ENCODE measurements around the gene DSCAM. TPM values are rescaled to one million over a fixed set of nuclear protein-coding genes. Genes with fewer than 3 reads are reported as not detected.

DSCAM gene
- total and polyA plus RNA-seq, 2 donors (not counting 1 experiment from before 2014, with no cell fraction given) = not detected

- no peak for TF ChIP-seq EZH2 (IDR thresholded peaks at IDR 0.05; ENCODE audit: borderline replicate concordance, insufficient read depth, low read depth, low read length, poor library complexity, severe bottlenecking)
- TF ChIP-seq, protein P1, sequence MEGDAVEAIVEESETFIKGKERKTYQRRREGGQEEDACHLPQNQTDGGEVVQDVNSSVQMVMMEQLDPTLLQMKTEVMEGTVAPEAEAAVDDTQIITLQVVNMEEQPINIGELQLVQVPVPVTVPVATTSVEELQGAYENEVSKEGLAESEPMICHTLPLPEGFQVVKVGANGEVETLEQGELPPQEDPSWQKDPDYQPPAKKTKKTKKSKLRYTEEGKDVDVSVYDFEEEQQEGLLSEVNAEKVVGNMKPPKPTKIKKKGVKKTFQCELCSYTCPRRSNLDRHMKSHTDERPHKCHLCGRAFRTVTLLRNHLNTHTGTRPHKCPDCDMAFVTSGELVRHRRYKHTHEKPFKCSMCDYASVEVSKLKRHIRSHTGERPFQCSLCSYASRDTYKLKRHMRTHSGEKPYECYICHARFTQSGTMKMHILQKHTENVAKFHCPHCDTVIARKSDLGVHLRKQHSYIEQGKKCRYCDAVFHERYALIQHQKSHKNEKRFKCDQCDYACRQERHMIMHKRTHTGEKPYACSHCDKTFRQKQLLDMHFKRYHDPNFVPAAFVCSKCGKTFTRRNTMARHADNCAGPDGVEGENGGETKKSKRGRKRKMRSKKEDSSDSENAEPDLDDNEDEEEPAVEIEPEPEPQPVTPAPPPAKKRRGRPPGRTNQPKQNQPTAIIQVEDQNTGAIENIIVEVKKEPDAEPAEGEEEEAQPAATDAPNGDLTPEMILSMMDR (IDR thresholded peaks at IDR 0.05) = no peak
- H3K27ac Mint-ChIP-seq = no peak overlapping the region
- Histone ChIP-seq H3K79me2 (ENCODE audit: control insufficient read depth, insufficient read depth, low read length) (no peaks in the 10 kb centered on the region), H4K20me1 (ENCODE audit: control insufficient read depth, insufficient read depth, low read length, poor library complexity, severe bottlenecking) (no peaks in the 10 kb centered on the region), H3K27me3 (replicated peaks in 1 of 4; ENCODE audit: control extremely low read depth in 1 of 4, control insufficient read depth in 3 of 4, insufficient read depth in 4 of 4, low read length in 3 of 4) (no peaks in the 10 kb centered on the region), H3K4me1 (ENCODE audit: control insufficient read depth in 2 of 2, insufficient read depth in 2 of 2, low read length in 2 of 2) (no peaks in the 10 kb centered on the region), H3K9me3 (ENCODE audit: control extremely low read depth in 1 of 3, control insufficient read depth in 2 of 3, insufficient read depth in 1 of 3, low read length in 2 of 3) (peaks cover 0 to 20% (median 0%) of the 10 kb centered on the region in 3 donors), H3K4me3 (ENCODE audit: control extremely low read depth in 1 of 5, extremely low read depth in 1 of 5, insufficient read depth in 1 of 5, low read depth in 2 of 5, low read length in 4 of 5) (no peak overlapping the region), H2AFZ (ENCODE audit: insufficient read depth, low read depth, low read length, poor library complexity, severe bottlenecking) (no peak overlapping the region), H3K9ac (ENCODE audit: low read length) (no peak overlapping the region), H3K4me2 (replicated peaks; ENCODE audit: low read depth, low read length, poor library complexity, severe bottlenecking) (no peak overlapping the region), H3K36me3 (replicated peaks in 1 of 2; ENCODE audit: control extremely low read depth in 1 of 2, control insufficient read depth in 1 of 2, extremely low read depth in 1 of 2, insufficient read depth in 2 of 2, low read length in 1 of 2) (no peaks in the 10 kb centered on the region), H3K27ac (ENCODE audit: low read length in 2 of 2) (no peak overlapping the region)
- CTCF ChIA-PET = no interaction called here
- ATAC-seq (ENCODE audit: low read depth) (no peak), DNase-seq (no peak)
- POLR2A ChIA-PET = no interaction called here
- intact Hi-C loops (cut with micrococcal nuclease) = no loop called here
- H3K4me3 Mint-ChIP-seq = no peak overlapping the region
- no peaks in the 10 kb centered on the region for H3K9me3 Mint-ChIP-seq (ENCODE audit: insufficient read depth)
- H3K27me3 Mint-ChIP-seq = no peaks in the 10 kb centered on the region
- WGBS (ENCODE audit: insufficient coverage) = 35% methylated on average over 2 of the region's 9 CpGs
- H3K4me1 Mint-ChIP-seq = no peaks in the 10 kb centered on the region
Measured at GRCh38 chr21:40615505-40616376, 231.2 kb downstream of the DSCAM start.

GRCh38 chr21:40613546-40614030 lies 233.4 kb downstream of the DSCAM start:
- Histone ChIP-seq H3K4me3 (ENCODE audit: control extremely low read depth in 1 of 5, extremely low read depth in 1 of 5, insufficient read depth in 1 of 5, low read depth in 2 of 5, low read length in 4 of 5) (no peak overlapping the region), H3K27me3 (replicated peaks in 1 of 4; ENCODE audit: control extremely low read depth in 1 of 4, control insufficient read depth in 3 of 4, insufficient read depth in 4 of 4, low read length in 3 of 4) (no peaks in the 10 kb centered on the region), H3K27ac (ENCODE audit: low read length in 2 of 2) (no peak overlapping the region), H3K36me3 (replicated peaks in 1 of 2; ENCODE audit: control extremely low read depth in 1 of 2, control insufficient read depth in 1 of 2, extremely low read depth in 1 of 2, insufficient read depth in 2 of 2, low read length in 1 of 2) (no peaks in the 10 kb centered on the region), H3K79me2 (ENCODE audit: control insufficient read depth, insufficient read depth, low read length) (no peaks in the 10 kb centered on the region), H3K4me1 (ENCODE audit: control insufficient read depth in 2 of 2, insufficient read depth in 2 of 2, low read length in 2 of 2) (no peaks in the 10 kb centered on the region), H4K20me1 (ENCODE audit: control insufficient read depth, insufficient read depth, low read length, poor library complexity, severe bottlenecking) (no peaks in the 10 kb centered on the region), H2AFZ (ENCODE audit: insufficient read depth, low read depth, low read length, poor library complexity, severe bottlenecking) (no peak overlapping the region), H3K9ac (ENCODE audit: low read length) (no peak overlapping the region), H3K9me3 (ENCODE audit: control extremely low read depth in 1 of 3, control insufficient read depth in 2 of 3, insufficient read depth in 1 of 3, low read length in 2 of 3) (peaks cover 0 to 22% (median 0%) of the 10 kb centered on the region in 3 donors), H3K4me2 (replicated peaks; ENCODE audit: low read depth, low read length, poor library complexity, severe bottlenecking) (no peak overlapping the region)
- H3K4me1 Mint-ChIP-seq = no peaks in the 10 kb centered on the region
- H3K27me3 Mint-ChIP-seq = no peaks in the 10 kb centered on the region
- ChIA-PET CTCF (interaction anchor here (0.7 kb wide), 1 partner anchor 28 kb away, joined by 3 read pairs; no protein-coding TSS in a partner anchor), POLR2A (no interaction called here)
- no peaks in the 10 kb centered on the region for H3K9me3 Mint-ChIP-seq (ENCODE audit: insufficient read depth)
- no peak overlapping the region for H3K27ac Mint-ChIP-seq
- intact Hi-C loops (cut with micrococcal nuclease) = no loop called here
- DNase-seq = no peak
- no peak for ATAC-seq (ENCODE audit: low read depth)
- no peak for TF ChIP-seq EZH2 (IDR thresholded peaks at IDR 0.05; ENCODE audit: borderline replicate concordance, insufficient read depth, low read depth, low read length, poor library complexity, severe bottlenecking)
- TF ChIP-seq, protein P1 (IDR thresholded peaks at IDR 0.05) = no peak
- no peak overlapping the region for H3K4me3 Mint-ChIP-seq
- WGBS (ENCODE audit: insufficient coverage) = no CpG with 5 or more reads among the region's 4 CpGs
